WTC11 (cell line): ENCODE data around the gene ZCCHC7.

ENCODE experiments used
- CTCF ChIP-seq: fragments of 200-600 bp; IDR thresholded peaks from 2 replicates; pipeline ENCODE4 v1.8.0; 2022; ENCODE audit warnings: antibody characterized with exemption
- ELF4 ChIP-seq: sonication (generic); formaldehyde crosslinking; IDR thresholded peaks from 2 replicates; pipeline ENCODE4 v1.8.1; 2022; ENCODE audit warnings: low read depth, mild to moderate bottlenecking, moderate library complexity, missing genetic modification reagents
- FOXJ3 ChIP-seq: sonication (generic); formaldehyde crosslinking; IDR thresholded peaks from 2 replicates; pipeline ENCODE4 v1.9.0; 2021; ENCODE audit warnings: missing genetic modification reagents, mild to moderate bottlenecking, borderline replicate concordance
- NR3C1 ChIP-seq: sonication (generic); formaldehyde crosslinking; conservative IDR thresholded peaks from 2 replicates; pipeline ENCODE4 v1.8.1; 2023; ENCODE audit warnings: low read depth, mild to moderate bottlenecking, missing genetic modification reagents
- ZNF263 ChIP-seq: sonication (generic); formaldehyde crosslinking; IDR thresholded peaks from 2 replicates; pipeline ENCODE4 v1.8.1; 2022; ENCODE audit warnings: low read depth, mild to moderate bottlenecking, moderate library complexity, missing genetic modification reagents
- ZNF423 ChIP-seq: fragments of 250-450 bp; sonication (Bioruptor Pico); IDR thresholded peaks from 2 replicates; pipeline ENCODE4 v2.1.2; 2022; ENCODE audit warnings: mild to moderate bottlenecking, moderate library complexity
- TF ChIP-seq, protein P1 (sequence below): sonication (generic); formaldehyde crosslinking; IDR thresholded peaks from 2 replicates; pipeline ENCODE4 v1.8.1; 2023; ENCODE audit warnings: mild to moderate bottlenecking, missing genetic modification reagents, moderate library complexity

GRCh38 chr9:37157726-37158377 is 37.5 kb downstream of the ZCCHC7 start:
- no peak for TF ChIP-seq FOXJ3 (CRISPR knock-in tag)
- no peak for TF ChIP-seq CTCF
- TF ChIP-seq ZNF423 (CRISPR knock-in tag) = no peak
- TF ChIP-seq ELF4 (CRISPR knock-in tag) = no peak
- TF ChIP-seq NR3C1 (CRISPR knock-in tag) = no peak
- TF ChIP-seq, protein P1, sequence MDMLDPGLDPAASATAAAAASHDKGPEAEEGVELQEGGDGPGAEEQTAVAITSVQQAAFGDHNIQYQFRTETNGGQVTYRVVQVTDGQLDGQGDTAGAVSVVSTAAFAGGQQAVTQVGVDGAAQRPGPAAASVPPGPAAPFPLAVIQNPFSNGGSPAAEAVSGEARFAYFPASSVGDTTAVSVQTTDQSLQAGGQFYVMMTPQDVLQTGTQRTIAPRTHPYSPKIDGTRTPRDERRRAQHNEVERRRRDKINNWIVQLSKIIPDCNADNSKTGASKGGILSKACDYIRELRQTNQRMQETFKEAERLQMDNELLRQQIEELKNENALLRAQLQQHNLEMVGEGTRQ (CRISPR knock-in tag) = no peak
- no peak for TF ChIP-seq ZNF263 (CRISPR knock-in tag)
